ENCODE results near the gene ZNF865.

The ZNF865 gene

DNA sequence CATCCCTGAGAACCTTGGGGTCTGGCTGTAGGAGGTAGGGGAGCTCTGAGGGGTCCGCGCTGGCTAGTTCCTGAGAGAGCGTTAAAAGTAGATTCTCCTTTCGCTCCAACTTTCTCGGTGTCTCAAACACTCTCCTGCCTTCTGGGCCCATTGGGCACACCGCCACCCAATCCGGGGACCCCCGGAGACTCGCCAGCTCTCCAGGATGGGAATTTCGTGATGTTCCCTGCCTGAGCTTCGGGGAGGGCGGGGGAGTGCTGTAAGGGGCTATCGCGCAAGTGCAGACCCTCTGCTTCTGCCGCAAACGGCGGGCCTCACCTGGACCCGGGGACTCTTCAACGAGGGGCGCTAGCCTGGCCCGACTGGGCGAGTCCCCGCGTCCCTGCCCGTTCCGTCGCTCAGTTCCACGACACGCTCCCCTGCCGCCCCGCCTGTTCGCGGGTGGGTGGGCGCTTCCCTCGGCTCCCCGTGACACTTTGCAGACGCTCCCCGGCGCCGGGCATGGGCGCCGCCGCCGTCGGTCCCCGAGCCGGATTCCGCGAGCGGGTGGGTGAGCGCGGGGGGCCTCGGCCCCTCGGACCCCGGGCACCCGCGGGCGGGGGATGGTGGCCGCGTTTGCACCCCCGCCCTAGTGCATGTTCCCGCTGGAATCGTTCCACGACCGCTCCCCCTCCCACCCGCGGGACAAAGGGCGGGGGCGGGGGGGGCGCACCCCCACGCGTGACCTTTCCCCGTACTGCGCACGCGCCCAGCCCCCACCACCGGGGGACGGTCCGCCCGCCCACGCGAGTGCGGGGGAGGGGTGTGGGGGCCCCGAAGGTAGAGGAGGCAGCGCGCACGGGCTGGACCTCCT, 42.5 kb downstream of the ZNF865 start, which contains the start of gene CCDC106:
Gene CCDC106, plus strand, starts transcription at position 481 of the 853 bp plus-strand sequence. CDS start 835 bp downstream, outside the sequence.
- DNase-seq: peak; percentile 52

DNA sequence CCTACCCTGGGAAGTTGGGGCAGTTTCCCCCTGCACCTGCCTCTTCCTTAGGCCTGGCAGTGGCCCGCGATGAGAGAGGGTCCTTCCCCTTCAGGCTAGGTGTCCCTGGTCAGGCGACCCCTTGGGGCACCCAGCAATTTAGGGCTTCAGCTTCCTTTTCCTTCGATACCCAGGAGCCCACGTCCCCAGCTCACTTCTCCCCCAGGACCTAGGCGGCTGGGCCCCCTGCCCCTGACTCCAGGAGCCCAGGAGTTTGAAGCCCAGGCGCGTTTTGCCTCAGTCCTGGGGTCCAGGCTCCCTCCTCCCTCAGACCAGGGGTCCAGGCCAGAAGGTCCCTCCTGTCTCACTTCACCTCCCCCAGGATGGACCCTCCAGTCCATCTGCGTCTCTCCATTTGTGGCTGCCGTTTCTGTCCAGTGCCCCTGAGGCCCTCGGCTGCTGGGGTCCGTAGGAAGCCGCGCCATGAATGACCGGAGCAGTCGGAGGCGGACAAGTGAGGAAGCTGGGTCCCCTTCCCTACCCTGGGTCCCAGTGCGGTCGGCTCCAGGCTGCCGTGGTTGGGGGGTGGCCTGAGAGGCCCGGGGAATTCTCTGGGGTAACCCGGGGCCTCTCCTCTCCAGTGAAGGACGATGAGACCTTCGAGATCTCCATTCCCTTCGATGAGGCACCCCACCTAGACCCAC, 43.3 kb downstream of the ZNF865 start:
- DNase-seq: no peak

DNA sequence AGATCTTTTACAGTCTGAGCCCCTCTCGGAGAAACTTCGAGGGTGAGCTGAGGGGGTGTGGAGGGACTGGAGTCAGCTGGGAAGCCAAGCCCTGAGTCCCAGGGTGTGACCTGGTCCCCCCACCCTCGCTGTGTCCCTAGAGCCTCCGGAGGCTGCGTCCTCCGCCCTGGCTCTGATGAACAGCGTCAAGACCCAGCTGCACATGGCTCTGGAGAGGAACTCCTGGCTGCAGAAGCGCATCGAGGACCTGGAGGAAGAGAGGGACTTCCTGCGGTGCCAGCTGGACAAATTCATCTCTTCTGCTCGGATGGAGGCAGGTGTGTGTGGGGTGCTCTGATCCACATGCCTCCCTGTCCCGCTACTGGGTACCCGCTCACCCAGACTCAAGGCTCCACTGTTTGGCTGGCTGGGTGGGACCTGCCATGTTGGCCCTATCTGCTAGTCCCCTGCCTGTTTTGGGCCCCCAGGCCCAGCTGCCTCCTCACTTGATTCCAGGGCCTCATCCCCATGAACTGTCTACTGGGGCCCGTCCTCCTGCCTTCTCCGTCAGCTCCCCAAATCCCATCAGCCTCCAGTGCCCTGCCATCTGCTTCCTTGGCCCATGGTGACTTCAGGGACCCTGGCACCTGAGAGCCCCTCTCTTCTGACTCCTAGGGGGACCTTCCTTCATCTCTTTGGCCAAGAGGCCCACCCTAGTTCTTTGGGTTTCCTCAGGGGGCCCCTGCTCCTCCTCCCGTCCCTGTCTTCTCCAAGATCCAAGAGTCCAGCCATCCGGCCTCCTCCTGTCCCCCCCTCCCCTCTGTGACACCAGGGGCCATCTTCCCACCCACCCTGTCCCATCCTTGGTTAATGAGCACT, 44.0 kb downstream of the ZNF865 start:
- DNase-seq: no peak

DNA sequence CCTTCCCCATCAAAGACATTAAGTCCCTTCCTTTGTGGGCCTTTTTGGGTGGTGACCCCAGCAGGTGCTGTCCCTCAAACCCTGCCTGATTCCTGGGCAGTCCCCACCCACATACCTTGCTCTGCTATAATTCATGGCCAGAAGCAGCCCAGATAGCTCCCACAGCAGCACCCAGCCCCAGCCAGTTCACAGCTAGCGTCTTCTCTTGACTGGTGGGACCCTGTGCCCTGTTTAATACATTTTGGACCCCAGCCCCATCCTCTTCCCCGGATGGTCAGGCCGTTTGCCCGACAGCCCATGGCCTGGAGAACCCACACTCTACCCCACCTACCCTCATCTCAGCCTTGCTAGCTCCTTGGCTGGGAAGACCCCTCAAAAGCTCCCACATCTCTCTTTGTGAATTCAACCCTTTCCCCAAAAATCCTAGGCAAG, 44.7 kb downstream of the ZNF865 start:
- no peak for DNase-seq

DNA sequence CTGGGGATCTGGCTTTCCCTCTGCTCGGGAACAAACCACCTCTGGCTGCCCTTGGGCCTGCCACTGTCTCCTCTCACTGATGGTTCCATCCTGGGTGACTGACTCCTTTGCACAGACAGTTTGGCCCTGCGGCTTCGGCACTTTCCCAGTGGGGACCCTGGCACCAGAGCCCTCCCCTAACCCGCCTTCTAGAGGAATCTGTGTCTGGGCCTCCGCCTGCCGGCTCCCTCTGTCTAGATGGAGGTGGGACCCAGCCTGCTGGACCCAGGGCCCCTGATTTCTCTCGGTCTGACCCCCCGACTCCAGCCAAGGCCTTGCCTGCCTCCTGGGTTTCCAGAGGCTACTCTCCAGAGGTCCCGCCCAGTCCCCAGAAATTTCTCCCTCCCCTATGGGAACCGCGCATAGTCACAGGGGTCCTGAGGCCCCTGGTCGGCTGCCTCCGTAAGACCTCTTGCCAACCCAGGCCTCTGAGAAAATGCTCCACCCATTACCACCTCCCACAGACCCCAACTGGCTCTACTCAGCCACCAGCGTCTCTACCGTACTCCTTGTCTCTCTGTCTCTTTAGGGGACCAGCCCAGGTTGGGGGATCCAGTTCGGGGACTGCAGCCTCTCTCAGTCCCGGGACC, 45.3 kb downstream of the ZNF865 start:
- DNase-seq: no peak

DNA sequence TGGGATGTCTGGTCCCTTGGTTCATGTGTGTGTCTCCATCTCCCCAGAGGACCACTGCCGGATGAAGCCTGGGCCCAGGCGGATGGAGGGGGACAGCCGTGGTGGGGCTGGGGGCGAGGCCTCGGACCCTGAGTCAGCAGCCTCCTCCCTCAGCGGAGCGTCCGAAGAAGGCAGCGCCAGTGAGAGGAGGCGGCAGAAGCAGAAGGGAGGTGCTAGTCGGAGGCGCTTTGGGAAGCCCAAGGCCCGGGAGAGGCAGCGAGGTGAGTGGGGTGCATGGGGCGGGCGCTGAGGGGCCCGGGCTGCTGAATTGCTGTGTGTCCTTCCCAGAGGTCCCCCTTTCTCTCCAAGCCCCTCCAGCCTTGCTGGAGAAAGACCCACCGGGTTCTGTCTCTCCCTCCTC, 45.8 kb downstream of the ZNF865 start:
- DNase-seq: no peak

DNA sequence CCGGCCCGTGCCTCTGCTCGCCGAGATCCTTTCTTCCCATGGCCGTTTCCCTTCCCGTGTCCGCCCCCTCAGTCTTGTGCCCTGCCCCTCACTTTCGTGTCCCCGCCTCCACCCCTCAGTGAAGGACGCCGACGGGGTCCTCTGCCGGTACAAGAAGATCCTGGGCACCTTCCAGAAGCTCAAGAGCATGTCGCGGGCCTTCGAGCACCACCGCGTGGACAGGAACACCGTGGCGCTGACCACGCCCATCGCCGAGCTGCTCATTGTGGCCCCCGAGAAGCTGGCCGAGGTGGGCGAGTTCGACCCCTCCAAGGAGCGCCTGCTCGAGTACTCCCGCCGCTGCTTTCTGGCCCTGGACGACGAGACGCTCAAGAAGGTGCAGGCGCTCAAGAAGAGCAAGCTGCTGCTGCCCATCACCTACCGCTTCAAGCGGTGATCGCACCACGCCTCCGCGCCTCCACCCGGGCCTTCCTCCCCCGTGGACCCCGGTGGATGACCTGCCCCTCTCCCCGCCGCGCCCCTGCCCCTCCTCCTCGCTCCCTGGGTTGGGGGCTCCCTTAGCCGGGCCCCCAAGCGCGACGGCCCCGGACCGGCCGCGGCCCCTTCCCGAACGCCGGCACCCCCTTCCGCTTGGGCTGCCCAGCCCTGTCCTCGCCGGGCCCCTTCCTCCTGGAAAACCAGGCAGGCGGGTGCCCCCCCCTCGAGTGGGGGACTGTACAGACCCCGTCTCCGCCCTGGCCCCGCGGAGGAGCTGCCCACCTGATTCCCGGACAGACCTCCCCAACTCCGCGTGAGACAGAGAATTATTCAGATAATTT, 47.1 kb downstream of the ZNF865 start:
- no peak for DNase-seq

DNA sequence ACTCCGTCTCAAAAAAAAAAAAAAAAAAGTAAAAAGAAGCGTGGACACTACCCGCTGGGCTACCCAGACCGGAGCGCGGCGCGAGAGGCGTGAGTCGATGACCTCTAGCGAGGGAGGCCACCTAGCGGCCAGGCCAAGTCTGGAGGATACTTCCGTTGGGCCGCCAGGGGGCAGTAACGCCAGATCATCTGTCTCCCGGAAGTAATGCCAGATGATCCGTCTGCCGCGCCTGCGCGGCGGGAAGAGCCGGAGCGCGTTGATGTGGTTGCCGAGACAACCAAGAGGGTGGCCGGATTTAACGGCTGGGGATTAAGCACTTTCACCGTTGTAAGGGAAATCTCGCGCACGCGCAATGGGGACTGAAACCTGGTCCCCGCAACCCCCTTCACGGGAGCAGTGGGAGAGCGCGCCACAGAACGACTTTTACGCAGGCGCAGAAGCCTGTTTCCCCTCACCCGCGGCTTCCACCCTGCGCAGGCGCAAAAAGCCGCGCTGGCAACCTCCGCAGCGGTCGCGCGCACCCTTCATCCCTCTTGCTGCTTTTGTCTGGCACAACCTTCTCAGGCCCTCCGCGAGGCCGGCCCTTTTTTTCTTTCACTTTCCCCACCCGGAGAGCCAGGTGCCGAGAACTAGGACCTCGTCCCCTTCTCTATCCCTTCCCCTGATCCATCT, 48.3 kb downstream of the ZNF865 start:
- DNase-seq: peak; percentile 98

DNA sequence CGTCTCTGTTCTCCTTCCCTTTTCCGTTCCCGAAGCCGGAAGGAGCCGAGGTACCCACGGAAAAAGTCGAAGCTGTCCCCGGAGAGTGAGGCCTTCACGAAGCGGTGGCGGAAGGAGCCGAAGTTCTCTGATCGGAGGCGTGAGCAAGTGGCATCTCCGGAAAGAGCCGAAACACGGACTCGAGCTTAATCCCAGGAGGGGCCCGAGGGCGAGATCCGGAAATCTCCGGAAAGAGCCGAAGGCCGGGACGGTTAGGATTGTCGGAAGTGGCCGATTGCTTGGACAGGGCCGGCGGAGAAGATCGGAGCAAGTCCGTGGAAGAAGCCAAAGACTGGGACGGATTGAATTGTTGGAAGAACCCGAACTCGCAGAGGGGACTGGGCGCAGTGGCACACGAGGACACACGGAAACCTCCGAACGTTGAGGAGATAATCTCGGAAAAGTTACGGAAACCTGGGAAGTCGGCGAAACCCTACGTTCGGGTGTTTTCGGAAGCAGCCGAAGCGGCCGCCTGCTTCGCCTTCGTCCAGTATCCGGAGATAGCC, 48.9 kb downstream of the ZNF865 start:
- DNase-seq: peak; percentile 99

DNA sequence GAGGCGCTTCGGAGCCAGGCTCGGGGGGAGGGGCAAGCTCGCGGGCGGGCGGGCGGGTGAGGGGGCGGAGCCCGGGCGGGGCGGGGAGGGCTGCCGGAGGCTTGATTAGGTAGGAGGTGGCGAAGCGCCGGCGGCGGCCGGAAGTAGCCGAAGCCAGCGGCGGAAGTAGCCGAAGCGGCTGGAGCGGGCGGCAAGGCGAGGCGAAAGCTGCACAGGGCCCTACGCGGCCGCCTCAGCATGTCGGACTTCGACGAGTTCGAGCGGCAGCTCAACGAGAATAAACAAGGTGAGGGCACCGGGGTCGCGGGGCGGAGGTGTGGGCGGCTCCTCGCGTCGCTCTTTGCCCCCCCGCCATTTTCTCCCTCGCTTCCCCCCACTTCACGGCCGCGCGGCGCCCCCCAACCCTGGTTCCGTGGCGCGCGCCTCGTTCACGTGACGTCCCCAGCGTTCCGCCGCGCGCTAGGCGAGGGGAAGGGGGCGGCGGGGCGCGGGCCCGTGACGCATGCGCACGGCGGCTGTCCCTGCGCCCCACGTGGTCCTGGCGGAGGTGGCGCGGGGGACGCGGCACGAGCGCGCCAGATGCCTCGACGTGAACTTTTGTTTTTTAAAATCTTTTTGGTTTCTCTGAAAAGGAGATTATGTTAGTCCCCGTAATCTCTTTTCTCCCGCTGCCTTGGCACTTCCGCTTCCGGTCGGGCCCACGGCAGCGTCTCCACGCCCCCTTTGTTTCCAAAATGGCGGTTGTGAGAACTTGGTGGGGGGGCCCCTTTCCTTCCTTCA, 49.6 kb downstream of the ZNF865 start, which contains the start of gene U2AF2:
Gene U2AF2, plus strand, starts transcription at position 168 of the 780 bp plus-strand sequence. Its CDS starts 70 bp downstream, at position 238.
- peak; percentile 98 for DNase-seq

DNA sequence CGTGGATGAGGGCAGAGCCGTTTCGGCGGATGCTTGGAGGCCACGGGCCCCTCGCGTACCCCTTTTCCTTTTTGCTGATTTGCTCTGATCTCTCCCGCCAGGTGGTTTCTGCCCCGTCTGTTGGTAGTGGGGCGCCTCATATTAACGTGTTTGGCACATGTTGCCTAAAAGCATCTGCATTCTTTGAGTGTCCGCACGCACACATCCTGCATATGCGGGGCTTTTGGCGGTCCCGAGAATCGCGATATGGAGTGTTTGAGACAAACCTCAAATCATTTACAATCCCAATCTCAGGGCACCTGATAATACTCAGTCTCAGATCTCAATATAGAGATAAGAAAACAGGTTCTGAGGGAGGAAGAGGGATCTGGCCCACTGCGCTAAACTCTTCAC, 50.2 kb downstream of the ZNF865 start:
- no peak for DNase-seq

DNA sequence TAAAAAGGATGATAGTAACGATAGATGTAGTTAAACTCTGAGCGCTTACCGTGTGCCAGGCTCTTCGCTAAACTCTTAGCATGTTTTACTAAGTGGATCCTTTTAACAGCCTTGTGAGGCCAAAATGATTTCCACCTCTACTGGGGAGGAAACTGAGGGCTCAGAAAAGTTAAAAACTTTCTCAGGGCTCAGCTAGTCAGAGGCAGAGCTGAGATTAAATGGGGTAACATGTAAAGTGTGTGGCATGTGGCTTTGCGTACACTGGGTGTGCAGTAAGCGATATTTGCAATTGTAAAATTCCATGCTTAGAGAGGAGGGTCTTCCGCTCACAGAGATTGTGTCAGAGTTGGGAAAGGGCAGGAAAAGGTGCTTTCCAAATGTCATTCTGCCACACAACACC, 51.1 kb downstream of the ZNF865 start:
- no peak for DNase-seq

DNA sequence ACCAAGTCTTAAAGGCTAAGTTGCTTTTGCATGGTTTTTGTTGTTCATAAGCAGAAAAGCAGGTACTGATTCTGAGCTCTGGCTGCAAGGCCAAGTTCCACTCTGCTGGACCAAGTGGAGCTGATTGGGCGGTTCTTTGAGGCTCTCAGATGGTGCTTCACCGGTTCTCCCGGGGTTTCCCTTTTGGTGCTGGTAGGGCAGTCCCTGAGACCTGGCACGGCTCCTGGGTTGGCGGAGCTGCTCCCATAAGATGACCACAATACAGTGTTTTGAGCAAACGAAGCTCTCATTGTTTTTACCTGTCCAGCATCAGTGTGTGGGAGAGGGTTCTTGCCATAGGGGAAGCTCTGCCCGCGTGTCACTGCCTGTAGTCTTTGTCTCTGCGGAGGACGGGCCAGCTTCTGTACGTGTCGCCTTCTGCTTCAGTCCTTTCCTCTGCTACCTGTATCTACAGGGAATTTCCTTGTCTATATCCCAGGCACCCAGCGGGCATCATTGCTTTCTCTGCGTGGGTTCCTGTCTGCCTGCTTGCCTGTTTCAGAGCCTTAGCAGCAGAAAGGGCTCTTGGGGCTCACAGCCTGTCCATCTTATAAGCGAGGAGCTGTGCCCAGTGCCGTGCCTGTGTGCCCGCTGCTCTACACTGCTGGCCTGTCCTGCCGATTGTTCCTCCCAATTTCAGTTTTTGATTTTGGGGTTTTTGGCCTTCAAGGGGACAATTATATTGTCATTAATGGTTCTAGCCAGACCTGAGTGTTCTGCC, 51.7 kb downstream of the ZNF865 start:
- DNase-seq: no peak

DNA sequence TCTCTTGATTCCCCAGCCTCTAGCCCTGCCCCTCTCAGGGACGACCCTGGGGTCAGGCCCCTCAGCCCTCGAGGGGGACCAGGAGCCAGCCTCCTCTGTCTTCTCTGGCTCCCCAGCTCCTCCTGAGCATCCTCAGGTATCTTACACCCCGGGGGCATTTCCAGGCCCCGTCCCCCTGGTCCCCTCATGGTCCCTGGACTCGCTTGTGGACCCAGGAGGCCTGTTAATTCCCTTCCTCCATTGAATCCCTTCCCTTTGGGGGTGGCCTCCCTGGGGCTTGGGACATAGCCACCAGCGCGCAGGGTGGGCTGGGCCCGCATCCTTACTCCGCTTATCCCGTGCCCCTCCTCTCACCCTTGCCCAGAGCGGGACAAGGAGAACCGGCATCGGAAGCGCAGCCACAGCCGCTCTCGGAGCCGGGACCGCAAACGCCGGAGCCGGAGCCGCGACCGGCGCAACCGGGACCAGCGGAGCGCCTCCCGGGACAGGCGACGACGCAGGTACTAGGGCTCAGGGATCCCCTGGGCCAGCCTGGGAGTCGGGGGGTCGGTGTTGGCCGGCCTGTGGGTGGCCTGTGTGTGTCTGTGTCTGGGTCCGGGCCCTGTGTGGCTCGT, 53.5 kb downstream of the ZNF865 start:
- DNase-seq: no peak

DNA sequence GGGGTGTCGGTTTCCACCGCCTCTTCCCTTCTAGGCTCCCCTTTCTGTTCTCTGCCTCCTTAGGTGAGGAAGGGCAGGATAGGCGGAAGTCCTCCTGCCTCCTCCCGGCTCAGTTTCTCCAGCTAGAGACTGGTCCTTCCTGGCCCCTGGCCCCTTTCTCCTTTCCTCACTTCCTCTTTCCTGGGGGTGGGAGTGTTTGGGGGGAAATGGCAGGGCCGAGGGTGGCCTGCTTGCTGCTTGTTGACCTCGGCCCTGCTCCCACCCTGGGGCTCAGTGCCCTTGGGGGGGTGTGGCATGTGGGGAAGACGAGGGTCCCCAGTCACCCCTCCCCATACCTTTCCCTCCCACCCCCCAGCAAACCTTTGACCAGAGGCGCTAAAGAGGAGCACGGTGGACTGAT, 54.4 kb downstream of the ZNF865 start:
- DNase-seq: no peak

DNA sequence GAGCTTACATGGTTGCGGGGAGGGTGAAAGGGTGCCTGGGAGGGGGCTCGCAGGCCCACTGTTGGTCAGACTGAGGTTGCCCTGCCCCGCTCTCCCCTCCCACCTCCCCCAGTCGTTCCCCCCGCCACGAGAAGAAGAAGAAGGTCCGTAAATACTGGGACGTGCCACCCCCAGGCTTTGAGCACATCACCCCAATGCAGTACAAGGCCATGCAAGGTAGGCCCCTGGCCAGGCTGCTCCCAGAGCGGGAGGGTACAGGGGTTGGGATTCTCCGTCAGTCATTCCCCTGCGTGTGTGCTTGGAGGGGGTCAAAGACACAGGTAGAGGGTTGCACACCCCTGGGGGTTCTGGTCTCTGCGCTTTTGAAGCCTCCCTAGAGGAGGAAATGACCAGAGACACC, 55.0 kb downstream of the ZNF865 start:
- DNase-seq: no peak

DNA sequence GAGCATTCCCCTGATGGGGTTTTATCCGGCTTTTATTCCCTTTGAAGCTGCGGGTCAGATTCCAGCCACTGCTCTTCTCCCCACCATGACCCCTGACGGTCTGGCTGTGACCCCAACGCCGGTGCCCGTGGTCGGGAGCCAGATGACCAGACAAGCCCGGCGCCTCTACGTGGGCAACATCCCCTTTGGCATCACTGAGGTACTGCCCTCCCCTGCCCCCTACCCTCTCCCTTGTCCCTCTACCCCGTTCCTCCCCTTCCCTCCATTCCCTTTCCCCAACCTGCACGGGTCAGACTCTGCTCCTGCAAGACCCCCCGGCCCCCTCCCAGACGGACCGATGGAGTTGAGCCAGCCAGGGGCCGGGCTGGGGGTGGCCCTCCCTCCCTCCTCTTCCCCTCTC, 55.5 kb downstream of the ZNF865 start:
- no peak for DNase-seq

DNA sequence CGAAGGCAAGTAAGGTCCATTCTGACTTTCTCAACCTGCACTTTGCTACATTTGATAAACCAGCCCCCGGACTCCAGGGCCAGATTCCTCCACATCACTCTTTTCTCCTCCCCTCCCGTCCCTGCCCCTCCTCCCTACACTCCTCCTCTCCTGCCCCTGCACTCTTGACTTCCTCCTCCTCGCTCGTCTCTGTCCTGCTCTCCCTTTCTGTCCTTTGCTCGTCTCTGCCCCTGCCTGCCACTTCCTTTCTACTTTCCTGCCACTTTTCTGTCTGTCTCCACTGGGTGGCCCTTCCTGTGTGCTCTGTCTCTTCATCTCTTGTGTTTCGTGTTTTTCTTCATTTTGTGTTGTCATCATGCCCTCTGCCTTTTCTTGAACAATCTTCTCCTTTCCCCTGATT, 56.4 kb downstream of the ZNF865 start:
- DNase-seq: no peak
